Gastroesophageal sphincter (tissue), 4 donors: ENCODE measurements around the gene HERC2. TPM values are rescaled to one million over a fixed set of nuclear protein-coding genes. Genes with fewer than 3 reads are reported as not detected.

Experiments used
- ATAC-seq: fragments of 150-250 bp; one replicate; pipeline ENCODE4 v1.9.1; 2016; ENCODE audit warnings: mild to moderate bottlenecking, moderate library complexity
- H3K27ac ChIP-seq, 4 donors: fragments of 200-600 bp; sonication (generic) in 3 of 4; 1 replicate in 3 of 4; 2 replicates in 1 of 4; pipeline ENCODE4 v1.5.1; 2016 to 2019
- H3K27me3 ChIP-seq: fragments of 200-600 bp; sonication (generic); one replicate; pipeline ENCODE4 v1.5.1; 2019
- H3K36me3 ChIP-seq, 2 donors: fragments of 200-600 bp; sonication (generic); one replicate each; pipeline ENCODE4 v1.5.1; 2019; ENCODE audit warnings: control low read depth in 1 of 2
- H3K4me1 ChIP-seq, 3 donors: fragments of 200-600 bp; sonication (generic); 1 replicate in 2 of 3; 2 replicates in 1 of 3; pipeline ENCODE4 v1.5.1; 2016 to 2019; ENCODE audit warnings: control low read depth in 2 of 3
- H3K4me3 ChIP-seq, 2 donors: fragments of 200-600 bp; sonication (generic); one replicate each; pipeline ENCODE4 v1.5.1; 2019; ENCODE audit warnings: mild to moderate bottlenecking in 1 of 2, moderate library complexity in 1 of 2
- H3K9me3 ChIP-seq, 3 donors: fragments of 200-600 bp; sonication (generic); one replicate each; pipeline ENCODE4 v1.5.1; 2017 to 2019; ENCODE audit warnings: control low read depth in 2 of 3
- EP300 ChIP-seq: sonication (generic); formaldehyde crosslinking; IDR thresholded peaks from one replicate; pipeline ENCODE4 v1.6.1; 2017; ENCODE audit warnings: antibody characterized with exemption, mild to moderate bottlenecking
- POLR2A ChIP-seq, 2 donors: fragments of 450-650 bp; IDR thresholded peaks; one replicate each; pipeline ENCODE4 v1.6.1; 2017; ENCODE audit warnings: antibody characterized with exemption in 2 of 2, mild to moderate bottlenecking in 2 of 2, moderate library complexity in 1 of 2
- POLR2AphosphoS5 ChIP-seq: sonication (generic); formaldehyde crosslinking; IDR thresholded peaks from one replicate; pipeline ENCODE4 v1.6.1; 2017; ENCODE audit warnings: antibody characterized with exemption
- WGBS, 2 donors: methylation state at CpG; one replicate each; pipeline ENCODE4 v1.1.5; 2018; ENCODE audit warnings: low coverage in 1 of 2; 5-methylcytosine and 5-hydroxymethylcytosine counted together
- total RNA-seq, 4 donors: library from RNA; depleted of rRNA; stranded (reverse); fragments of >200 nt; gene quantifications; one replicate each; pipeline ENCODE4 v1.1.0, GENCODE V29; 2016
- TF ChIP-seq, protein P1 (sequence below), 4 experiments: fragments of 200-600 bp in 2 of 4; fragments of 450-650 bp in 2 of 4; sonication (generic) in 1 of 4; IDR thresholded peaks; one replicate each; pipeline ENCODE4 v1.5.1; 2017 to 2019; ENCODE audit warnings: antibody characterized with exemption in 4 of 4, mild to moderate bottlenecking in 2 of 4, moderate library complexity in 2 of 4

The HERC2 gene
- total RNA-seq, 4 donors from 2014 or later, result 38.6 to 94.6 (median 56.1) TPM

DNA sequence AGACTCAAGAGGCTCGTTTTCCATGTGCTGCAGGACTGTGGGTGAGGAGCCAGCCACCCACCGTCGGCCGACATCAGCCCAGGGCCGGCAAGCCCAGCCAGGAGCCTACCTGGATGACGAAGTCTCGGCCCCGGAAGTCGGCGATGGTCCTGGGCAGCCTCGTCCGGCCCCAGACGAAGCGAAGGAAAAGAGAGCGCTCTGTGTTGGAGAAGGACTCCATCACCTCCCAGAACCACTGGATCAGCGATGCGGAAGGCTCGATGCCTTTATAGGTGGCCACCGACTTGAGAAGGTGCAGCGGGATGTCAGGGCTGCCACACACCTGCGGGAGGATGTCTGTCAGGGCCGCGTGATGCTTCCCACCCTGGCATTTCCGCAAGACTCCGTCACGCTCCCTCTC lies 209.0 kb downstream of the HERC2 start:
- no peak overlapping the region for H3K27ac ChIP-seq
- H3K4me1 ChIP-seq, result peaks cover 0 to 16% (median 0%) of the 10 kb centered on the region in 3 donors
- no peak overlapping the region for H3K4me3 ChIP-seq
- no peaks in the 10 kb centered on the region for H3K9me3 ChIP-seq
- no peak for ATAC-seq
- TF ChIP-seq, protein P1, sequence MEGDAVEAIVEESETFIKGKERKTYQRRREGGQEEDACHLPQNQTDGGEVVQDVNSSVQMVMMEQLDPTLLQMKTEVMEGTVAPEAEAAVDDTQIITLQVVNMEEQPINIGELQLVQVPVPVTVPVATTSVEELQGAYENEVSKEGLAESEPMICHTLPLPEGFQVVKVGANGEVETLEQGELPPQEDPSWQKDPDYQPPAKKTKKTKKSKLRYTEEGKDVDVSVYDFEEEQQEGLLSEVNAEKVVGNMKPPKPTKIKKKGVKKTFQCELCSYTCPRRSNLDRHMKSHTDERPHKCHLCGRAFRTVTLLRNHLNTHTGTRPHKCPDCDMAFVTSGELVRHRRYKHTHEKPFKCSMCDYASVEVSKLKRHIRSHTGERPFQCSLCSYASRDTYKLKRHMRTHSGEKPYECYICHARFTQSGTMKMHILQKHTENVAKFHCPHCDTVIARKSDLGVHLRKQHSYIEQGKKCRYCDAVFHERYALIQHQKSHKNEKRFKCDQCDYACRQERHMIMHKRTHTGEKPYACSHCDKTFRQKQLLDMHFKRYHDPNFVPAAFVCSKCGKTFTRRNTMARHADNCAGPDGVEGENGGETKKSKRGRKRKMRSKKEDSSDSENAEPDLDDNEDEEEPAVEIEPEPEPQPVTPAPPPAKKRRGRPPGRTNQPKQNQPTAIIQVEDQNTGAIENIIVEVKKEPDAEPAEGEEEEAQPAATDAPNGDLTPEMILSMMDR (IDR thresholded peaks at IDR 0.05), result no peak
- no peak for TF ChIP-seq EP300
- WGBS, 2 donors, result 89 to 98% methylated on average over 3 to 12 of the region's 26 CpGs
- peaks cover 0 to 69% of the 10 kb centered on the region in 2 donors for H3K36me3 ChIP-seq
- H3K27me3 ChIP-seq, result no peaks in the 10 kb centered on the region

DNA sequence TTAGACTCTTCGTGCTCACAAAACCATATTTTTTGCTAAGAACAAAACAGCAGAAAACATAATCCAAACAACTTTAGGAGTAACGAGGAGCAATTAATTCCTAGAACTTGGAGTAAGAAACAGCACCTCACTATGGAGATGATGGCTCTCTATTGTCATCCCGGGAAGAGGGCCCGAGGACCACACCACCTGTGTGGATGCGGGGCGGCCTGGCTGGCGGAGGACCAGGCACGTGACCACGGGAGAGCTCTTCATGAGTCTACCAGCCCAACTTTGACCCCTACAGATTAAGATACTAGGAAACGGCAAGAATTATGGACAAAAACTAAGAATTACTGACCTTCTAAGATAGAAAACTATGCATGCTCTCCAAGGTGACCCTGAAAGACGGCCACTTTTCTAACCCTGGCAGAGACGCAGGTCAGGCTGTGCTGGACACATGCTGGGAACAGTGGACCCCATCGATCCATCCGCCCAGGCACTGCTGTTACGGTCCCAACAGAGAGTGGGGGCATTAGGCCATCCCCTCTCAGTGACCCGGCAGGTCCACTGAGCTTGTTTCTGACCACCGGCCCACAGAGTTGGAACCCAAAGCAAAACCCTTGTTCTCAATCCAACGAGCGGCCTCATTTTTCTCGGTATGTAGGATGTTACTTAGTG lies 209.7 kb downstream of the HERC2 start:
- 86 to 92% methylated on average over 7 to 13 of the region's 20 CpGs for WGBS, 2 donors
- Histone ChIP-seq H3K4me3 (no peak overlapping the region), H3K27me3 (peaks cover 5% of the 10 kb centered on the region), H3K36me3 (peaks cover 0 to 62% of the 10 kb centered on the region in 2 donors), H3K4me1 (peaks cover 0 to 24% (median 0%) of the 10 kb centered on the region in 3 donors), H3K27ac (no peak overlapping the region), H3K9me3 (no peaks in the 10 kb centered on the region)
- ATAC-seq, result no peak
- TF ChIP-seq POLR2AphosphoS5 (no peak), POLR2A (IDR thresholded peaks at IDR 0.05) (no peak), EP300 (no peak)
- TF ChIP-seq, protein P1 (IDR thresholded peaks at IDR 0.05), result no peak

DNA sequence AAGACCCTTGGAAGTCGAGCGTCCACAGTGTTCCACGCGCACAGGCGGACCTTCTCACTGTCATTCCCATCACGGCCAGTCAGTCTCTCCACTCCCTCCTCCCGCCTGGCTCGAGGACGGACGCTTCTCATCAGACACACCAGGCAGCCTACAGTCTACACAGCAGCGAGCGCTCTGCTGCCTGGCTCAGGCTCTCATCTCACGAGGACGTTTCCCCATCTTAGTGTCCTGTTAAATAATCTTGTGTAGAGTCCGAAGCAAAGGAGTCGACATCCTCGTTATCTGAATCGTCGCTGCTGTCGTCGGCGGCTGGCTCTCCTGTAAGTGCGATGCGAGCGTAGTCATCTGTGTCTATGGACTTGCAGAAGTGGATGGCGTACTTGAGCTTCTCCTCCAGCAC lies 210.4 kb downstream of the HERC2 start:
- Histone ChIP-seq H3K36me3 (peaks cover 0 to 55% of the 10 kb centered on the region in 2 donors), H3K27me3 (peaks cover 6% of the 10 kb centered on the region), H3K4me1 (peaks cover 0 to 30% (median under 1%) of the 10 kb centered on the region in 3 donors), H3K4me3 (no peak overlapping the region), H3K9me3 (no peaks in the 10 kb centered on the region), H3K27ac (no peak overlapping the region)
- no peak for ATAC-seq
- no peak for TF ChIP-seq POLR2A (IDR thresholded peaks at IDR 0.05)
- TF ChIP-seq EP300, result no peak
- TF ChIP-seq POLR2AphosphoS5, result no peak
- TF ChIP-seq, protein P1 (IDR thresholded peaks at IDR 0.05), result no peak
- WGBS, 2 donors, result 87 to 92% methylated on average over 17 to 22 of the region's 26 CpGs

DNA sequence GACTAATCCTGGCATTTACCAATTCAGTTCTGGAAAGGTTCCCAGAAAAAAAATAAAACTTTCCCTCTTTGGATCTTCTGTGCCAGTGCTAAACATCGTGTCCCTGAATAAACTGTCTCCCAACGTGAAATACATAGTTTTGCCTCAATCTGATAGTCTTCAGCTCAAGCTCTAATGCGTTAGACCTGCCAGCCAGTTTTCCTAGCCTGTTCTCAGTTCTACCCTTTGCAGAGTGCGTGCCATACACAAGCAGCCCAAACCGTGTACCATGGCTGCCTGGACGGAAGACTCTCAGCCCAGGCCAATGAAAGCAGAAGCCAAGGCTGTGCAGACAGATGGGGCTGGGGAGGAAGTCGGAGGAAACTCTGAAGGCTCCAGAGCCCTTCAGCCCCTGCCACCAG lies 211.5 kb downstream of the HERC2 start:
- peaks cover 0 to 36% (median 3%) of the 10 kb centered on the region in 3 donors for H3K4me1 ChIP-seq
- no peak overlapping the region for H3K4me3 ChIP-seq
- TF ChIP-seq POLR2A (IDR thresholded peaks at IDR 0.05) (no peak), POLR2AphosphoS5 (no peak), EP300 (no peak)
- TF ChIP-seq, protein P1 (IDR thresholded peaks at IDR 0.05), result no peak
- peak overlapping the region; percentile 10 to 72 (median 64) for H3K27ac ChIP-seq
- H3K9me3 ChIP-seq, result no peaks in the 10 kb centered on the region
- peaks cover 16% of the 10 kb centered on the region for H3K27me3 ChIP-seq
- WGBS, 2 donors, result 35 to 44% methylated on average over 3 to 5 of the region's 7 CpGs
- peaks cover 0 to 44% of the 10 kb centered on the region in 2 donors for H3K36me3 ChIP-seq
- peak; percentile 26 for ATAC-seq
